A375 (cell line): ENCODE results near the gene SEC22B. TPM values are rescaled to one million over a fixed set of nuclear protein-coding genes. Genes with fewer than 3 reads are reported as not detected.

Experiments
- small RNA-seq: library from RNA; depleted of rRNA; stranded (forward); fragments of <200 nt; gene quantifications from one replicate; pipeline ENCODE3, GENCODE V24; 2014
- total RNA-seq: library from RNA; depleted of rRNA; stranded (reverse); fragments of >200 nt; shearing (Covaris generic); gene quantifications from 2 replicates; pipeline ENCODE4 v1.2.3, GENCODE V29; 2014; rRNA removed

The SEC22B gene
- total RNA-seq = 15.8 TPM in 2 replicates

DNA sequence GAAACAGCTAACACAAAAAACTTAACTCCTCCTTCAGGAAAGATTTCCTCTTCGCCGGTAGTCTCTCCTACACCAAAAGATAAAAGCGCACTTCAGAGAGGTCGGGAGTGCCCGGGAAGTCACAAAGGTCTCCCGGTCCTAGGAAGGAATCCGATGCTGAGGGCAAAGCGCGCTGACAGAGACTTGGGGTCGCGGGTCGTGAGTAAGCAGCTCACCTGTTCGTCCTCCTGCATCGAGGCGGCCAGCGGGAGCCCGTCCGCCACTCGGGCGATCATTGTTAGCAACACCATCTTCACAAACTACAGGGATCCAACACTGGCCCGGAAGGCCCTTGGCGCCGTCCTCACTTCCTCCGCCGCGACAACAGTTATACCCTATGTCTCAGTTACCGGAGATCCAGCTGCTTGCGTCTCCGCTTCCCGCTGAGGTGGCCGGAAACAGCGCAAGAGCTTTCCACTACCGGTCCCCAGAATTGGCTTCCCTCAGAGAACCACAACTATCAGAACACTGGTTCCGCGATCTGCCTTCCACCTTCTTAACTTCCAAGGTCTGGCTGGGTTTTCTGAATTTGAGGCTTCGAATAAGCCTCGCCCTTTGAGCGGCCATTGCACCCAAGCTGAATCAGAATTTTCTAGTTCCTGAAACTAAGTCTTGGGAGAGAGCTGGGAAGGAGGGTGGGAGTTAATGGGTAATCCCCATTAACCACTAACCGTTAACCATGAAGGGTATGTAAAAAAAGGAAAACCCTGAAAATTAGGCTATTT, at the start of gene SEC22B:
Gene SEC22B (minus strand): TSS at position 429 of the 764 bp plus-strand sequence. CDS start 139 bp downstream, at position 290.

Small RNA genes within 50 kb of the gene (small RNA-seq; reads per million reads assigned to genes)
- not detected for gene RNU6-465P

Other genes with a start within 250 kb of the SEC22B start
- 66.4 and 78.5 TPM in 2 replicates for gene NOTCH2, start 106.9 kb downstream of the SEC22B start, total RNA-seq
- gene NBPF8, start 238.5 kb upstream of the SEC22B start, total RNA-seq = 13.2 and 14.7 TPM in 2 replicates